Keratinocyte (primary cell): ENCODE data around the gene FAIM2. TPM values are rescaled to one million over a fixed set of nuclear protein-coding genes. Genes with fewer than 3 reads are reported as not detected.

ENCODE experiments used
- DNase-seq: peaks from one replicate; pipeline ENCODE4 v3.0.0-alpha.2; 2011; ENCODE audit warnings: low read depth, missing footprints, low spot score
- FAIRE-seq: peaks from 2 replicates; lab custom pipeline; 2011; peaks lifted over from hg19 to GRCh38; lab: Jason Lieb, UNC
- H2AFZ ChIP-seq: 2 replicates; pipeline ENCODE4 v1.6.0; 2012; ENCODE audit warnings: low read length, control low read depth, inconsistent platforms; ENCODE audit not compliant: control insufficient read depth
- H3K27ac ChIP-seq: 2 replicates; pipeline ENCODE4 v1.5.1; 2011; ENCODE audit warnings: low read length; ENCODE audit not compliant: control insufficient read depth, insufficient read depth
- H3K27me3 ChIP-seq: 3 replicates; pipeline ENCODE4 v1.6.0; 2011; ENCODE audit warnings: low read length; ENCODE audit not compliant: control insufficient read depth, insufficient read depth; ENCODE audit errors: extremely low read depth
- H3K36me3 ChIP-seq, 2 experiments: 2 replicates in 1 of 2; 3 replicates in 1 of 2; pipeline ENCODE4 v1.5.1; 2011; ENCODE audit warnings: low read length in 2 of 2, mild to moderate bottlenecking in 1 of 2; ENCODE audit not compliant: control insufficient read depth in 2 of 2, insufficient read depth in 2 of 2; ENCODE audit errors: extremely low read depth in 1 of 2
- H3K4me1 ChIP-seq: 3 replicates; pipeline ENCODE4 v1.5.1; 2011; ENCODE audit warnings: low read length; ENCODE audit not compliant: control insufficient read depth, insufficient read depth; ENCODE audit errors: extremely low read depth
- H3K4me2 ChIP-seq: 3 replicates; pipeline ENCODE4 v1.6.0; 2011; ENCODE audit warnings: low read depth, low read length; ENCODE audit not compliant: control insufficient read depth, insufficient read depth; ENCODE audit errors: extremely low read depth
- H3K4me3 ChIP-seq, 3 experiments: fragments of 200-600 bp in 1 of 3; sonication (generic) in 1 of 3; 2 replicates in 2 of 3; 3 replicates in 1 of 3; pipeline ENCODE4 v1.5.1; 2011 to 2016; ENCODE audit warnings: low read length in 3 of 3, mild to moderate bottlenecking in 3 of 3, control low read depth in 2 of 3, inconsistent platforms in 1 of 3, low read depth in 1 of 3, mixed read lengths in 1 of 3, mixed run types in 1 of 3, moderate library complexity in 1 of 3; ENCODE audit not compliant: control insufficient read depth in 2 of 3, insufficient read depth in 2 of 3; ENCODE audit errors: extremely low read depth in 1 of 3
- H3K79me2 ChIP-seq: 2 replicates; pipeline ENCODE4 v1.6.0; 2012; ENCODE audit warnings: low read length; ENCODE audit not compliant: control insufficient read depth, insufficient read depth
- H3K9ac ChIP-seq: 3 replicates; pipeline ENCODE4 v1.6.0; 2011; ENCODE audit warnings: low read length; ENCODE audit not compliant: control insufficient read depth, insufficient read depth; ENCODE audit errors: extremely low read depth
- H3K9me1 ChIP-seq: 3 replicates; pipeline ENCODE4 v1.6.0; 2011; ENCODE audit warnings: low read length; ENCODE audit not compliant: control insufficient read depth, insufficient read depth; ENCODE audit errors: extremely low read depth
- H3K9me3 ChIP-seq: 2 replicates; pipeline ENCODE4 v1.5.1; 2012; ENCODE audit warnings: low read depth, low read length; ENCODE audit not compliant: control insufficient read depth
- H4K20me1 ChIP-seq: 3 replicates; pipeline ENCODE4 v1.6.0; 2011; ENCODE audit warnings: low read length; ENCODE audit not compliant: control insufficient read depth, insufficient read depth; ENCODE audit errors: extremely low read depth
- CTCF ChIP-seq, 3 experiments: IDR thresholded peaks in 1 of 3; conservative IDR thresholded peaks in 1 of 3; optimal IDR thresholded peaks in 1 of 3; 2 replicates in 2 of 3; 3 replicates in 1 of 3; pipeline versions ENCODE3 to v1.5.1; 2011; ENCODE audit warnings: low read length in 3 of 3, mild to moderate bottlenecking in 3 of 3, moderate library complexity in 2 of 3, control low read depth in 1 of 3, inconsistent platforms in 1 of 3; ENCODE audit not compliant: insufficient read depth in 2 of 3; ENCODE audit errors: extremely low read depth in 1 of 3
- EZH2 ChIP-seq: IDR thresholded peaks from one replicate; pipeline ENCODE4 v1.6.1; 2012; ENCODE audit warnings: inconsistent platforms, mild to moderate bottlenecking, low read length, moderate library complexity
- dilution Hi-C: fragments of 300-500 bp; cut with MboI; formaldehyde crosslinking; loops from one replicate; pipeline ENCODE4 v1.7.0; 2020; ENCODE audit warnings: low sequenced_read_pairs; ENCODE audit not compliant: extremely low pct_ligation_motif_present
- polyA plus RNA-seq, 5 experiments: library from polyadenylated mRNA; depleted of rRNA in 3 of 5; stranded (reverse) in 3 of 5; stranded (forward) in 1 of 5; unstranded in 1 of 5; fragments of >200 nt; gene quantifications; 1 replicate in 1 of 5; 2 replicates in 3 of 5; 3 replicates in 1 of 5; pipeline versions ENCODE4 v1.2.1 to v1.2.3, GENCODE V29; 2011 to 2012; ENCODE audit warnings: missing spikeins in 2 of 5, low read depth in 1 of 5, low replicate concordance in 1 of 5

The FAIM2 gene
- polyA plus RNA-seq, 1 donor (not counting 4 experiments of a cell fraction or from before 2014, with no cell fraction given) = not detected

GRCh38 chr12:49868952-49869815, 34.5 kb downstream of the FAIM2 start:
- Histone ChIP-seq H2AFZ (no peak overlapping the region), H3K9me3 (no peaks in the 10 kb centered on the region), H3K36me3 (no peaks in the 10 kb centered on the region), H3K27ac (no peak overlapping the region), H3K4me3 (no peak overlapping the region), H3K4me1 (peaks cover 10% of the 10 kb centered on the region), H3K9me1 (no peaks in the 10 kb centered on the region), H3K79me2 (no peaks in the 10 kb centered on the region), H4K20me1 (no peaks in the 10 kb centered on the region), H3K9ac (no peak overlapping the region), H3K27me3 (peaks cover 16% of the 10 kb centered on the region), H3K4me2 (no peak overlapping the region)
- DNase-seq (no peak), FAIRE-seq (no peak)
- dilution Hi-C loops = loop anchor here (25.0 kb wide), 1 partner anchor 193 kb away; the partner anchor contains the start of gene ASIC1
- TF ChIP-seq CTCF (optimal IDR thresholded peaks at IDR 0.05 in 1 of 3, IDR thresholded peaks at IDR 0.05 in 1 of 3, conservative IDR thresholded peaks at IDR 0.05 in 1 of 3; ENCODE audit: extremely low read depth in 1 of 3, insufficient read depth in 2 of 3, low read length in 3 of 3) (no peak), EZH2 (no peak)

- Histone ChIP-seq H3K36me3 (no peaks in the 10 kb centered on the region), H3K4me2 (no peak overlapping the region), H3K79me2 (no peaks in the 10 kb centered on the region), H3K9me3 (no peaks in the 10 kb centered on the region), H3K4me3 (no peak overlapping the region), H3K9ac (no peak overlapping the region), H4K20me1 (no peaks in the 10 kb centered on the region), H3K4me1 (peaks cover 10% of the 10 kb centered on the region), H3K27ac (no peak overlapping the region), H3K9me1 (no peaks in the 10 kb centered on the region), H2AFZ (no peak overlapping the region), H3K27me3 (peaks cover 13% of the 10 kb centered on the region)
- FAIRE-seq = no peak
- no peak for DNase-seq
- TF ChIP-seq CTCF (optimal IDR thresholded peaks at IDR 0.05 in 1 of 3, IDR thresholded peaks at IDR 0.05 in 1 of 3, conservative IDR thresholded peaks at IDR 0.05 in 1 of 3; ENCODE audit: extremely low read depth in 1 of 3, insufficient read depth in 2 of 3, low read length in 3 of 3) = no peak
- TF ChIP-seq EZH2 = no peak
- dilution Hi-C loops = loop anchor here (25.0 kb wide), 1 partner anchor 194 kb away; the partner anchor contains the start of gene ASIC1
Observed at GRCh38 chr12:49868449-49868848, 35.3 kb downstream of the FAIM2 start.
